ENCODE data around the gene SEMA4A.

The SEMA4A gene

DNA sequence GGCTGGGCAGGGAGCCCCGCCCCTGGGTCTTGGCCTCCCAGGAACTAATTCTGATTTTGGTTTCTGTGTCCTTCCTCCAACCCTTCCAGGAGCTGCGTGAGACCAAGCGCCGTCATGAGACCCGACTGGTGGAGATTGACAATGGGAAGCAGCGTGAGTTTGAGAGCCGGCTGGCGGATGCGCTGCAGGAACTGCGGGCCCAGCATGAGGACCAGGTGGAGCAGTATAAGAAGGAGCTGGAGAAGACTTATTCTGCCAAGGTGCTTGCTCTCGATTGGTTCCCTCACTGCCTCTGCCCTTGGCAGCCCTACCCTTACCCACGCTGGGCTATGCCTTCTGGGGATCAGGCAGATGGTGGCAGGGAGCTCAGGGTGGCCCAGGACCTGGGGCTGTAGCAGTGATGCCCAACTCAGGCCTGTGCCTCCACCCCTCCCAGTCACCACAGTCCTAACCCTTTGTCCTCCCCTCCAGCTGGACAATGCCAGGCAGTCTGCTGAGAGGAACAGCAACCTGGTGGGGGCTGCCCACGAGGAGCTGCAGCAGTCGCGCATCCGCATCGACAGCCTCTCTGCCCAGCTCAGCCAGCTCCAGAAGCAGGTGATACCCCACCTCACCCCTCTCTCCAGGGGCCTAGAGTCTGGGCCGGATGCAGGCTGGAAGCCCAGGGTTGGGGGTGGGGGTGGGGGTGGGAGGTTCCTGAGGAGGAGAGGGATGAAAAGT, 18.5 kb upstream of the SEMA4A start:
- no peak overlapping the region for H3K27ac ChIP-seq (ENCODE audit: low read depth, low read length)
- no peaks in the 10 kb centered on the region for H3K4me1 ChIP-seq (ENCODE audit: control insufficient read depth, low read length)
- TF ChIP-seq EZH2phosphoT487 (IDR thresholded peaks at IDR 0.05; ENCODE audit: borderline replicate concordance, low read length): no peak
- TF ChIP-seq, protein P1, sequence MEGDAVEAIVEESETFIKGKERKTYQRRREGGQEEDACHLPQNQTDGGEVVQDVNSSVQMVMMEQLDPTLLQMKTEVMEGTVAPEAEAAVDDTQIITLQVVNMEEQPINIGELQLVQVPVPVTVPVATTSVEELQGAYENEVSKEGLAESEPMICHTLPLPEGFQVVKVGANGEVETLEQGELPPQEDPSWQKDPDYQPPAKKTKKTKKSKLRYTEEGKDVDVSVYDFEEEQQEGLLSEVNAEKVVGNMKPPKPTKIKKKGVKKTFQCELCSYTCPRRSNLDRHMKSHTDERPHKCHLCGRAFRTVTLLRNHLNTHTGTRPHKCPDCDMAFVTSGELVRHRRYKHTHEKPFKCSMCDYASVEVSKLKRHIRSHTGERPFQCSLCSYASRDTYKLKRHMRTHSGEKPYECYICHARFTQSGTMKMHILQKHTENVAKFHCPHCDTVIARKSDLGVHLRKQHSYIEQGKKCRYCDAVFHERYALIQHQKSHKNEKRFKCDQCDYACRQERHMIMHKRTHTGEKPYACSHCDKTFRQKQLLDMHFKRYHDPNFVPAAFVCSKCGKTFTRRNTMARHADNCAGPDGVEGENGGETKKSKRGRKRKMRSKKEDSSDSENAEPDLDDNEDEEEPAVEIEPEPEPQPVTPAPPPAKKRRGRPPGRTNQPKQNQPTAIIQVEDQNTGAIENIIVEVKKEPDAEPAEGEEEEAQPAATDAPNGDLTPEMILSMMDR (IDR thresholded peaks at IDR 0.05; ENCODE audit: low read depth, low read length, poor library complexity, severe bottlenecking): no peak
- no peaks in the 10 kb centered on the region for H3F3A ChIP-seq (ENCODE audit: control insufficient read depth, insufficient read depth)
- no peaks in the 10 kb centered on the region for H3K9me2 ChIP-seq (replicated peaks; ENCODE audit: control insufficient read depth, low read length)
- H3K36me3 ChIP-seq (ENCODE audit: control insufficient read depth, low read length): no peaks in the 10 kb centered on the region
- H3K9me3 ChIP-seq (ENCODE audit: control insufficient read depth, insufficient read depth, low read length): no peaks in the 10 kb centered on the region
- no peaks in the 10 kb centered on the region for H4K20me1 ChIP-seq (ENCODE audit: control insufficient read depth, insufficient read depth, low read depth, low read length)
- no peak overlapping the region for H3K4me3 ChIP-seq (ENCODE audit: low read length)
- H3K4me2 ChIP-seq (ENCODE audit: low read length): no peak overlapping the region
- no peaks in the 10 kb centered on the region for H3K79me2 ChIP-seq (ENCODE audit: control insufficient read depth, low read length)
- H3K27me3 ChIP-seq (ENCODE audit: control insufficient read depth, low read length): no peaks in the 10 kb centered on the region

GRCh38 chr1:156135930-156136871, 17.2 kb upstream of the SEMA4A start:
- H3K4me1 ChIP-seq (ENCODE audit: control insufficient read depth, low read length): no peaks in the 10 kb centered on the region
- no peaks in the 10 kb centered on the region for H3K9me2 ChIP-seq (replicated peaks; ENCODE audit: control insufficient read depth, low read length)
- H3K27me3 ChIP-seq (ENCODE audit: control insufficient read depth, low read length): no peaks in the 10 kb centered on the region
- H3K79me2 ChIP-seq (ENCODE audit: control insufficient read depth, low read length): no peaks in the 10 kb centered on the region
- H3K4me2 ChIP-seq (ENCODE audit: low read length): no peak overlapping the region
- no peaks in the 10 kb centered on the region for H3F3A ChIP-seq (ENCODE audit: control insufficient read depth, insufficient read depth)
- H3K36me3 ChIP-seq (ENCODE audit: control insufficient read depth, low read length): no peaks in the 10 kb centered on the region
- H3K9me3 ChIP-seq (ENCODE audit: control insufficient read depth, insufficient read depth, low read length): no peaks in the 10 kb centered on the region
- TF ChIP-seq EZH2phosphoT487 (IDR thresholded peaks at IDR 0.05; ENCODE audit: borderline replicate concordance, low read length): no peak
- TF ChIP-seq, protein P1 (IDR thresholded peaks at IDR 0.05; ENCODE audit: low read depth, low read length, poor library complexity, severe bottlenecking): no peak
- no peak overlapping the region for H3K4me3 ChIP-seq (ENCODE audit: low read length)
- no peaks in the 10 kb centered on the region for H4K20me1 ChIP-seq (ENCODE audit: control insufficient read depth, insufficient read depth, low read depth, low read length)
- H3K27ac ChIP-seq (ENCODE audit: low read depth, low read length): no peak overlapping the region

- H3K4me3 ChIP-seq (ENCODE audit: low read length): no peak overlapping the region
- no peaks in the 10 kb centered on the region for H3K36me3 ChIP-seq (ENCODE audit: control insufficient read depth, low read length)
- no peak overlapping the region for H3K4me2 ChIP-seq (ENCODE audit: low read length)
- H3K9me3 ChIP-seq (ENCODE audit: control insufficient read depth, insufficient read depth, low read length): no peaks in the 10 kb centered on the region
- no peaks in the 10 kb centered on the region for H3K9me2 ChIP-seq (replicated peaks; ENCODE audit: control insufficient read depth, low read length)
- H3K27ac ChIP-seq (ENCODE audit: low read depth, low read length): no peak overlapping the region
- no peak for TF ChIP-seq EZH2phosphoT487 (IDR thresholded peaks at IDR 0.05; ENCODE audit: borderline replicate concordance, low read length)
- TF ChIP-seq, protein P1 (IDR thresholded peaks at IDR 0.05; ENCODE audit: low read depth, low read length, poor library complexity, severe bottlenecking): no peak
- no peaks in the 10 kb centered on the region for H3F3A ChIP-seq (ENCODE audit: control insufficient read depth, insufficient read depth)
- H3K27me3 ChIP-seq (ENCODE audit: control insufficient read depth, low read length): no peaks in the 10 kb centered on the region
- H4K20me1 ChIP-seq (ENCODE audit: control insufficient read depth, insufficient read depth, low read depth, low read length): no peaks in the 10 kb centered on the region
- H3K4me1 ChIP-seq (ENCODE audit: control insufficient read depth, low read length): no peaks in the 10 kb centered on the region
- H3K79me2 ChIP-seq (ENCODE audit: control insufficient read depth, low read length): no peaks in the 10 kb centered on the region
Observed at GRCh38 chr1:156136970-156137483, 16.4 kb upstream of the SEMA4A start.

Data from DOHH2 (cell line).